ENCODE measurements around the gene MBD3L3.
"Not testable (repeated sequence)": the region's sequence is repeated elsewhere in the genome, so short reads cannot be mapped to it uniquely, and the experiment has no call there.

The MBD3L3 gene

GRCh38 chr19:7063339-7063738 lies 4.9 kb upstream of the MBD3L3 start:
- no peak for DNase-seq

GRCh38 chr19:7059977-7060376 lies 1.5 kb upstream of the MBD3L3 start:
- DNase-seq: not testable (repeated sequence)

GRCh38 chr19:7056371-7056770 lies 2.1 kb downstream of the MBD3L3 start:
- DNase-seq: not testable (repeated sequence)

- DNase-seq: not testable (repeated sequence)
Measured at GRCh38 chr19:7055679-7056078, 2.8 kb downstream of the MBD3L3 start.

- not testable (repeated sequence) for DNase-seq
Measured at GRCh38 chr19:7054635-7055368, 3.7 kb downstream of the MBD3L3 start.

- DNase-seq: not testable (repeated sequence)
Measured at GRCh38 chr19:7052896-7053295, 5.6 kb downstream of the MBD3L3 start.

GRCh38 chr19:7051421-7051820 lies 7.1 kb downstream of the MBD3L3 start:
- not testable (repeated sequence) for DNase-seq

- DNase-seq: not testable (repeated sequence)
Measured at GRCh38 chr19:7049021-7049420, 9.5 kb downstream of the MBD3L3 start, which contains the start of gene MBD3L2. MBD3L2 (plus strand) TSS chr19:7049321; CDS start chr19:7049374, 53 bp downstream.

GRCh38 chr19:7041563-7041962 lies 16.9 kb downstream of the MBD3L3 start:
- not testable (repeated sequence) for DNase-seq

GRCh38 chr19:7040079-7040478 lies 18.4 kb downstream of the MBD3L3 start, which contains the start of gene MBD3L4:
MBD3L4 (minus strand) TSS chr19:7040179; CDS start chr19:7040144, 35 bp downstream.
- DNase-seq: not testable (repeated sequence)

GRCh38 chr19:7030278-7030677 lies 28.2 kb downstream of the MBD3L3 start, which contains the start of gene MBD3L5:
MBD3L5 (plus strand) TSS chr19:7030578; CDS start chr19:7030612, 34 bp downstream.
- not testable (repeated sequence) for DNase-seq

GRCh38 chr19:7028790-7029189 lies 29.7 kb downstream of the MBD3L3 start:
- not testable (repeated sequence) for DNase-seq

GRCh38 chr19:7021331-7021730 lies 37.1 kb downstream of the MBD3L3 start, which contains the start of gene MBD3L2B:
MBD3L2B (minus strand) TSS chr19:7021431; CDS start chr19:7021397, 34 bp downstream.
- not testable (repeated sequence) for DNase-seq

GRCh38 chr19:7018828-7019227 lies 39.6 kb downstream of the MBD3L3 start:
- DNase-seq: no peak

- no peak for DNase-seq
Measured at GRCh38 chr19:7013678-7014077, 44.8 kb downstream of the MBD3L3 start.

- no peak for DNase-seq
Measured at GRCh38 chr19:7010722-7011593, 47.5 kb downstream of the MBD3L3 start.

GRCh38 chr19:7007859-7008258 lies 50.6 kb downstream of the MBD3L3 start:
- DNase-seq: no peak
